Right lobe of liver (tissue), 6 donors: ENCODE results near the gene PACS2. TPM values are rescaled to one million over a fixed set of nuclear protein-coding genes. Genes with fewer than 3 reads are reported as not detected.

Experiments
- ATAC-seq, 4 donors: fragments of 200-7000 bp; cut with Tn5 transposase; one replicate each; pipeline ENCODE4 v1.9.1; 2020; ENCODE audit warnings: mild to moderate bottlenecking in 4 of 4, moderate library complexity in 4 of 4
- DNase-seq, 3 donors: peaks; one replicate each; pipeline ENCODE4 v3.0.0-alpha.2; 2020
- H3K27ac ChIP-seq, 3 donors: fragments of 200-600 bp; one replicate each; pipeline ENCODE4 v1.8.0; 2022
- H3K27me3 ChIP-seq, 2 donors: fragments of 200-600 bp; one replicate each; pipeline ENCODE4 v1.8.0; 2022
- H3K36me3 ChIP-seq, 4 donors: fragments of 200-600 bp; sonication (generic) in 1 of 4; one replicate each; pipeline versions ENCODE4 v1.5.1 to v1.8.0; 2017 to 2022; ENCODE audit warnings: control low read depth in 1 of 4
- H3K4me1 ChIP-seq, 4 donors: fragments of 200-600 bp; sonication (generic) in 1 of 4; one replicate each; pipeline versions ENCODE4 v1.5.1 to v1.8.0; 2017 to 2022; ENCODE audit warnings: control low read depth in 1 of 4
- H3K4me3 ChIP-seq, 3 donors: fragments of 200-600 bp; one replicate each; pipeline ENCODE4 v1.8.0; 2022
- H3K9me3 ChIP-seq, 4 donors: fragments of 200-600 bp; sonication (generic) in 1 of 4; one replicate each; pipeline versions ENCODE4 v1.5.1 to v1.8.0; 2017 to 2022; ENCODE audit warnings: control low read depth in 1 of 4
- POLR2A ChIP-seq: fragments of 450-650 bp; IDR thresholded peaks from one replicate; pipeline ENCODE4 v1.6.1; 2017; ENCODE audit warnings: antibody characterized with exemption, mild to moderate bottlenecking
- WGBS: methylation state at CpG from one replicate; pipeline ENCODE4 v1.1.6; 2018; ENCODE audit warnings: low coverage, low lambda C conversion rate; ENCODE audit not compliant: insufficient coverage; ENCODE audit errors: missing lambda C conversion rate; 5-methylcytosine and 5-hydroxymethylcytosine counted together
- intact Hi-C, 2 donors: fragments of 100-400 bp; cut with DNase I; formaldehyde crosslinking; loops; one replicate each; pipeline versions ENCODE4 v1.11.2 to v1.14.1; 2022
- total RNA-seq, 6 experiments: library from RNA; depleted of rRNA in 2 of 6; stranded (reverse); fragments of >200 nt in 2 of 6; fragmentation: NEBNext Ultra II Directional in 3 of 6; extraction: Animal tissue kit (Norgen Biotek cat#: 25700) in 3 of 6; gene quantifications; one replicate each; pipeline versions ENCODE4 v1.1.0 to v1.2.4, GENCODE V29; 2016 to 2023
- TF ChIP-seq, protein P1 (sequence below), 4 donors: fragments of 200-600 bp in 3 of 4; fragments of 450-650 bp in 1 of 4; IDR thresholded peaks; one replicate each; pipeline versions ENCODE4 v1.5.1 to v1.8.0; 2016 to 2022; ENCODE audit warnings: antibody characterized with exemption in 4 of 4, mild to moderate bottlenecking in 2 of 4
- donor health status: DM: no; HTN: yes; CAD: no.
- donor health status: DM: no; HTN: no; CAD: no.
- donor health status: DM: no; HTN: no; CAD: no.
- donor health status: DM: no; HTN: yes; CAD: no.
- donor health status: DM: no; HTN: yes; CAD: no.

The PACS2 gene
- total RNA-seq, 6 experiments from 2014 or later: 19.8 to 26.7 (median 21.5) TPM

- peaks cover 0 to 16% (median 0%) of the 10 kb centered on the region in 4 donors for H3K4me1 ChIP-seq
- ATAC-seq: no peak
- intact Hi-C loops: no loop called here
- no peak overlapping the region for H3K4me3 ChIP-seq
- no peaks in the 10 kb centered on the region for H3K9me3 ChIP-seq
- 86% methylated on average over 8 of the region's 10 CpGs for WGBS
- DNase-seq: no peak
- TF ChIP-seq, protein P1, sequence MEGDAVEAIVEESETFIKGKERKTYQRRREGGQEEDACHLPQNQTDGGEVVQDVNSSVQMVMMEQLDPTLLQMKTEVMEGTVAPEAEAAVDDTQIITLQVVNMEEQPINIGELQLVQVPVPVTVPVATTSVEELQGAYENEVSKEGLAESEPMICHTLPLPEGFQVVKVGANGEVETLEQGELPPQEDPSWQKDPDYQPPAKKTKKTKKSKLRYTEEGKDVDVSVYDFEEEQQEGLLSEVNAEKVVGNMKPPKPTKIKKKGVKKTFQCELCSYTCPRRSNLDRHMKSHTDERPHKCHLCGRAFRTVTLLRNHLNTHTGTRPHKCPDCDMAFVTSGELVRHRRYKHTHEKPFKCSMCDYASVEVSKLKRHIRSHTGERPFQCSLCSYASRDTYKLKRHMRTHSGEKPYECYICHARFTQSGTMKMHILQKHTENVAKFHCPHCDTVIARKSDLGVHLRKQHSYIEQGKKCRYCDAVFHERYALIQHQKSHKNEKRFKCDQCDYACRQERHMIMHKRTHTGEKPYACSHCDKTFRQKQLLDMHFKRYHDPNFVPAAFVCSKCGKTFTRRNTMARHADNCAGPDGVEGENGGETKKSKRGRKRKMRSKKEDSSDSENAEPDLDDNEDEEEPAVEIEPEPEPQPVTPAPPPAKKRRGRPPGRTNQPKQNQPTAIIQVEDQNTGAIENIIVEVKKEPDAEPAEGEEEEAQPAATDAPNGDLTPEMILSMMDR (IDR thresholded peaks at IDR 0.05): no peak
- no peak for TF ChIP-seq POLR2A
- H3K27ac ChIP-seq: no peak overlapping the region
- no peaks in the 10 kb centered on the region for H3K27me3 ChIP-seq
- H3K36me3 ChIP-seq: no peaks in the 10 kb centered on the region
Observed at GRCh38 chr14:105316577-105316941, 2.0 kb downstream of the PACS2 start.

- DNase-seq: no peak
- no peak for TF ChIP-seq POLR2A
- TF ChIP-seq, protein P1 (IDR thresholded peaks at IDR 0.05): no peak
- Histone ChIP-seq H3K27ac (no peak overlapping the region), H3K27me3 (no peaks in the 10 kb centered on the region), H3K4me3 (no peak overlapping the region), H3K9me3 (no peaks in the 10 kb centered on the region), H3K4me1 (peaks cover 0 to 16% (median 0%) of the 10 kb centered on the region in 4 donors), H3K36me3 (no peaks in the 10 kb centered on the region)
- whole genome bisulfite sequencing: 57% methylated on average over 15 of the region's 18 CpGs
- intact Hi-C loops: no loop called here
- no peak for ATAC-seq
Observed at GRCh38 chr14:105316968-105317510, 2.5 kb downstream of the PACS2 start.

DNA sequence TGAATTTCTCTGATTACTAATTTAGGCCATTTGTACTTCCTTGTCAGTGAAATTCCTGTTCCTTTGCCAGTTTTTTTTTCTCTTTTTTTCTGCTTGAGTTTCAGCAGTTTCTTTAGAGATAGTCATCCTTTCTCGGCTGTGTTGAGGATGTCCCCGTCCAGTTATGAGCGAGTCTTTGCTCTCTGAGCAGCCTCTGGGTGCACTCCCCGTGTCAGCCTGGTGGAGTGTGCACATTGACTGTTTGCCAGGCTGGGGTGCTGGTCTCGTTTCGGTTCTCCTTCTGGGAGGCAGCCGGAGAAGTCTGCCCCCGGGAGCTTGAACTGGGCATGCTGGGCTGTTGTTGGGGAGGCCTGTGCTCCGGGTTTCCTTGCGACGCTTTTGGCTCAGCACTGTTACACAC is 3.0 kb downstream of the PACS2 start:
- Histone ChIP-seq H3K9me3 (no peaks in the 10 kb centered on the region), H3K27ac (no peak overlapping the region), H3K4me3 (no peak overlapping the region), H3K27me3 (no peaks in the 10 kb centered on the region), H3K36me3 (no peaks in the 10 kb centered on the region), H3K4me1 (peaks cover 0 to 16% (median 0%) of the 10 kb centered on the region in 4 donors)
- intact Hi-C loops: no loop called here
- TF ChIP-seq, protein P1 (IDR thresholded peaks at IDR 0.05): peak in 1 of 4 donors; percentile 13
- no peak for TF ChIP-seq POLR2A
- no peak for DNase-seq
- 66% methylated on average over 4 of the region's 11 CpGs for WGBS
- peak in 3 of 4 donors; percentile 5 to 13 (median 6) for ATAC-seq

GRCh38 chr14:105322791-105323556 is 8.4 kb downstream of the PACS2 start:
- H3K4me1 ChIP-seq: no peaks in the 10 kb centered on the region
- WGBS: 76% methylated on average over 17 of the region's 27 CpGs
- peak in 1 of 3 donors; percentile 43 for DNase-seq

More at GRCh38 chr14:105322791-105323556, 8.4 kb downstream of the PACS2 start:
- Histone ChIP-seq H3K4me3 (no peak overlapping the region), H3K36me3 (no peaks in the 10 kb centered on the region), H3K9me3 (no peaks in the 10 kb centered on the region), H3K27me3 (no peaks in the 10 kb centered on the region), H3K27ac (no peak overlapping the region)
- ATAC-seq: no peak
- intact Hi-C loops: no loop called here
- no peak for TF ChIP-seq POLR2A
- TF ChIP-seq, protein P1 (IDR thresholded peaks at IDR 0.05): no peak
